Activated naive CD8-positive, alpha-beta T cell treated with anti-CD3 and anti-CD28 coated beads, Interleukin-2, amount 10 ng/mL, durations not matched to agents 7 days and 5 days (primary cell): ENCODE measurements around the gene FEV. TPM values are rescaled to one million over a fixed set of nuclear protein-coding genes. Genes with fewer than 3 reads are reported as not detected.

Experiments
- ATAC-seq: fragments of 150-1000 bp; cut with Tn5 transposase; one replicate; pipeline ENCODE4 v1.10.0; 2021; ENCODE audit warnings: low read depth, moderate library complexity
- POLR2A ChIA-PET: fragments of 350-600 bp; sonication (Branson Sonifier 250); formaldehyde crosslinking; loops from one replicate; lab custom pipeline; 2021; ENCODE audit warnings: antibody characterized with exemption; lab: Charles Lee
- DNase-seq: peaks from one replicate; pipeline ENCODE4 v3.0.0; 2021
- H3K27ac Mint-ChIP-seq: one replicate; pipeline ENCODE4 v1.8.0; 2022; ENCODE audit warnings: mild to moderate bottlenecking, mixed read lengths
- H3K27me3 Mint-ChIP-seq: one replicate; pipeline ENCODE4 v1.8.0; 2022; ENCODE audit warnings: mild to moderate bottlenecking, moderate library complexity, mixed read lengths
- H3K36me3 Mint-ChIP-seq: one replicate; pipeline ENCODE4 v1.8.0; 2021; ENCODE audit warnings: mild to moderate bottlenecking, mixed read lengths
- H3K4me1 Mint-ChIP-seq: one replicate; pipeline ENCODE4 v1.8.0; 2021; ENCODE audit warnings: mixed read lengths
- H3K4me3 Mint-ChIP-seq: one replicate; pipeline ENCODE4 v1.8.0; 2022; ENCODE audit warnings: mild to moderate bottlenecking, moderate library complexity, mixed read lengths
- H3K9me3 Mint-ChIP-seq: one replicate; pipeline ENCODE4 v1.8.0; 2021; ENCODE audit warnings: mixed read lengths
- total RNA-seq, 2 experiments: library from RNA; stranded (reverse); gene quantifications; one replicate each; pipeline ENCODE4 v1.2.3, GENCODE V29; 2021

Gene FEV
- total RNA-seq, 2 experiments from 2014 or later: not detected

DNA sequence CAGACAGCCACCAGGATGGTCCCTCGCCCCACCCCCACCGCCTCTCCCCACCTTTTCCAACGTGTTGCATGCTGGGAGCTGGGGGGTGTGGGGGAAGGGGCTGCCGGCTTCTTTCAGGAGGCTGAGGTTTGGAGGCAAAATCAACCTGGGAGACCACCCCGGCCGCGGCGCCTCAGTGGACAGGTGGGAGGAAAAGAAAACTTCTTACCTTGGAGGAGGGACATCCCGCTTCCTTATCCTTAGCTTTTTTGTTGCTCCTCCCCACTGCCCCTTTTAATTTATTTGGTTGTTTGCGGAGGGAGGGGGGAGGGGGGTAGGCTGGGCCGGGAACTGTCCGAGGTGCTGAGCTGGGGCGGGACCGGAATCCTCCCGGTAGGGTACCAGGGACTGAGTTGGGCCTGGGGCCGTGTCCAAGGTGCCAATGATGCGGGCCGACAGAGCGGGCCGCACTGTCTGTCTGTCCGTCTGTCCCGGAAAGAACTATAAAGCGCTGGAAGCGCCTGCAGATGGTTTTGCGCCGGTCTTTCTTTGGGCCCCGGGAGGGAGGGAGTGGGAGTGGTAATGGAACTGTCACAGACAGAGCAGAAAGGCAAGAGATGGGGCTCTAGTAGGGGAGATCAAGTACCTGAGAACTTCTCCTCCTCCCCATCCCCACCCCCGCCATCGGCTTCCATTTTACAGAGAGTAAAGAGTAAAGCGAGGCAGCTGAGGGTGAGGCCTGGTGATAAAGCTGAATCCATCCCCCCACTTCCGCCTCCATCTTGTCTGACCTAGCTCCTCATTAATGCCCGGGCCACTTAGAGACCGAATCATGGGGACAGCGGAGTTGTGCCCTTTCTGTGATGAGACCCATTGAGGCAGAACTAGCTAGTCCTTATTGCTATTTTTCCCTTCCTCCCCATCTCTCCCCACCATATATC is 23.1 kb downstream of the FEV start:
- H3K4me1 Mint-ChIP-seq: peaks cover 5% of the 10 kb centered on the region
- ATAC-seq: no peak
- H3K27me3 Mint-ChIP-seq: peaks cover 78% of the 10 kb centered on the region
- no peaks in the 10 kb centered on the region for H3K36me3 Mint-ChIP-seq
- DNase-seq: peak; percentile 59
- H3K9me3 Mint-ChIP-seq: no peaks in the 10 kb centered on the region
- H3K4me3 Mint-ChIP-seq: no peak overlapping the region
- no peak overlapping the region for H3K27ac Mint-ChIP-seq
- POLR2A ChIA-PET: no interaction called here

GRCh38 chr2:218961229-218961628 is 23.8 kb downstream of the FEV start:
- Mint-ChIP-seq H3K4me1 (peaks cover 5% of the 10 kb centered on the region), H3K27me3 (peaks cover 78% of the 10 kb centered on the region), H3K9me3 (no peaks in the 10 kb centered on the region), H3K27ac (peak overlapping the region; percentile 14), H3K36me3 (no peaks in the 10 kb centered on the region), H3K4me3 (peak overlapping the region; percentile 13)
- ATAC-seq (no peak), DNase-seq (no peak)
- POLR2A ChIA-PET: no interaction called here

DNA sequence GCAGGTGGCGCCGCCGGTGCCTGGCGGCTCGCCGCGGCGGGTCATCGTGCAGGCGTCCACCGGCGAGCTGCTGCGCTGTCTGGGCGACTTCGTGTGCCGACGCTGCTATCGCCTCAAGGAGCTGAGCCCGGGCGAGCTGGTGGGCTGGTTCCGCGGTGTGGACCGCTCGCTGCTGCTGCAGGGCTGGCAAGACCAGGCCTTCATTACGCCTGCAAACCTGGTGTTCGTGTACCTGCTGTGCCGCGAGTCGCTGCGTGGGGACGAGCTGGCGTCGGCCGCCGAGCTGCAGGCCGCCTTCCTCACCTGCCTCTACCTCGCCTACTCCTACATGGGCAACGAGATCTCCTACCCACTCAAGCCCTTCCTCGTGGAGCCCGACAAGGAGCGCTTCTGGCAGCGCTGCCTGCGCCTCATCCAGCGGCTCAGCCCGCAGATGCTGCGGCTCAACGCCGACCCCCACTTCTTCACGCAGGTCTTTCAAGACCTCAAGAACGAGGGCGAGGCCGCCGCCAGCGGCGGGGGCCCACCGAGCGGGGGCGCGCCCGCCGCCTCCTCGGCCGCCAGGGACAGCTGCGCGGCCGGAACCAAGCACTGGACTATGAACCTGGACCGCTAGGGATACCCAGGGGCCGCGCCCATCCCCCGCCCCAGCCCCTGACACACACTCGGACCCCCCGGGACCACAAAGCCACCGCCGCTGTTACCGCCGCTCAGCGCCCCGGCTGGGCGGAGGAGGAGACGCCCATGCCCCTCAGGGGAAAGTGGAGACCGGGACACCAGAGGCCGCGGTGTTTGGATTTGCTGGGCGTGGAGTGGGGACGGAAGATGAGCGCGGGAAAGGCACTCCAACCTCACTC is 24.4 kb downstream of the FEV start:
- Mint-ChIP-seq H3K4me1 (peaks cover 5% of the 10 kb centered on the region), H3K36me3 (no peaks in the 10 kb centered on the region), H3K9me3 (no peaks in the 10 kb centered on the region), H3K27me3 (peaks cover 75% of the 10 kb centered on the region), H3K27ac (no peak overlapping the region), H3K4me3 (peak overlapping the region; percentile 4)
- POLR2A ChIA-PET: no interaction called here
- DNase-seq (no peak), ATAC-seq (no peak)

- no peak overlapping the region for H3K4me3 Mint-ChIP-seq
- no peak overlapping the region for H3K27ac Mint-ChIP-seq
- no peaks in the 10 kb centered on the region for H3K36me3 Mint-ChIP-seq
- ATAC-seq (no peak), DNase-seq (no peak)
- POLR2A ChIA-PET: no interaction called here
- peaks cover 71% of the 10 kb centered on the region for H3K27me3 Mint-ChIP-seq
- H3K9me3 Mint-ChIP-seq: no peaks in the 10 kb centered on the region
- peaks cover 5% of the 10 kb centered on the region for H3K4me1 Mint-ChIP-seq
Observed at GRCh38 chr2:218959761-218960308, 25.1 kb downstream of the FEV start.

- Mint-ChIP-seq H3K36me3 (no peaks in the 10 kb centered on the region), H3K4me1 (peaks cover 5% of the 10 kb centered on the region), H3K9me3 (no peaks in the 10 kb centered on the region), H3K27me3 (peaks cover 70% of the 10 kb centered on the region), H3K27ac (no peak within 1 kb of the TSS), H3K4me3 (peak within 1 kb of the TSS; percentile 59)
- peak; percentile 91 for ATAC-seq
- DNase-seq: peak; percentile 76
- POLR2A ChIA-PET: no interaction called here
Observed at GRCh38 chr2:218959141-218959731, 25.7 kb downstream of the FEV start, which contains the start of gene CDK5R2. CDK5R2 (plus strand) TSS chr2:218959666; CDS start chr2:218959821, 155 bp downstream.

GRCh38 chr2:218958276-218958675 is 26.7 kb downstream of the FEV start:
- H3K27me3 Mint-ChIP-seq: peaks cover 60% of the 10 kb centered on the region
- no peak for DNase-seq
- no peak overlapping the region for H3K4me3 Mint-ChIP-seq
- no peak for ATAC-seq
- H3K9me3 Mint-ChIP-seq: no peaks in the 10 kb centered on the region
- no peaks in the 10 kb centered on the region for H3K36me3 Mint-ChIP-seq
- no peak overlapping the region for H3K27ac Mint-ChIP-seq
- peaks cover 5% of the 10 kb centered on the region for H3K4me1 Mint-ChIP-seq
- POLR2A ChIA-PET: no interaction called here

DNA sequence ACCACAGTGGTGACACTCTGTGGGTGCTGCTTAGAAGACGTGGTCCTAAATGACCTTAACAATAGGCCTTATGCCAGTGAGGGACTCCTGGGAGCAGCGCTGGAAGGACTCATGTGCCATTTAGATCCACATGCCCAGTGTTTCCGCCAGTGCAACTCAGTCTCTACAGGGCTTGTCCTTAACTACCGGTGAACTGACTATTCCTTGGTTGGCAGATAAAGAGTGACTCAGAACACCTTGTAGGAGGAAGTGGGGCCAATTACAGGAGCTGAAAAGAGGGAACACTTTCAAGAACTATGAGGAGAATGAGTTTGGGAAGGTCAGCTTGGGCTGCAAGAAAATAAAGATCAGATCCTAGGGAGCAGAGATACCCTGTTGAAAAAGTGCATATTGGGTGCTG is 27.3 kb downstream of the FEV start:
- Mint-ChIP-seq H3K4me3 (no peak overlapping the region), H3K9me3 (no peaks in the 10 kb centered on the region), H3K27me3 (peaks cover 56% of the 10 kb centered on the region), H3K27ac (no peak overlapping the region), H3K36me3 (no peaks in the 10 kb centered on the region), H3K4me1 (peaks cover 5% of the 10 kb centered on the region)
- POLR2A ChIA-PET: no interaction called here
- no peak for ATAC-seq
- DNase-seq: no peak

GRCh38 chr2:218956039-218956438 is 28.9 kb downstream of the FEV start:
- no peaks in the 10 kb centered on the region for H3K9me3 Mint-ChIP-seq
- ATAC-seq (no peak), DNase-seq (no peak)
- H3K36me3 Mint-ChIP-seq: no peaks in the 10 kb centered on the region
- POLR2A ChIA-PET: no interaction called here
- no peak overlapping the region for H3K4me3 Mint-ChIP-seq
- no peak overlapping the region for H3K27ac Mint-ChIP-seq
- H3K27me3 Mint-ChIP-seq: peaks cover 43% of the 10 kb centered on the region
- H3K4me1 Mint-ChIP-seq: peaks cover 3% of the 10 kb centered on the region

GRCh38 chr2:218954541-218955300 is 30.3 kb downstream of the FEV start:
- no peaks in the 10 kb centered on the region for H3K36me3 Mint-ChIP-seq
- no peaks in the 10 kb centered on the region for H3K9me3 Mint-ChIP-seq
- H3K4me1 Mint-ChIP-seq: peaks cover 2% of the 10 kb centered on the region
- no peak overlapping the region for H3K4me3 Mint-ChIP-seq
- no peak overlapping the region for H3K27ac Mint-ChIP-seq
- ATAC-seq (no peak), DNase-seq (no peak)
- H3K27me3 Mint-ChIP-seq: peaks cover 44% of the 10 kb centered on the region
- POLR2A ChIA-PET: no interaction called here

- Mint-ChIP-seq H3K9me3 (no peaks in the 10 kb centered on the region), H3K4me3 (no peak overlapping the region), H3K27ac (no peak overlapping the region), H3K4me1 (no peaks in the 10 kb centered on the region), H3K27me3 (peaks cover 42% of the 10 kb centered on the region), H3K36me3 (no peaks in the 10 kb centered on the region)
- POLR2A ChIA-PET: interaction anchor here (0.6 kb wide), 1 partner anchor 38 kb away, joined by 3 read pairs; no protein-coding TSS in a partner anchor
- ATAC-seq: no peak
- no peak for DNase-seq
Observed at GRCh38 chr2:218953366-218953954, 31.5 kb downstream of the FEV start.

DNA sequence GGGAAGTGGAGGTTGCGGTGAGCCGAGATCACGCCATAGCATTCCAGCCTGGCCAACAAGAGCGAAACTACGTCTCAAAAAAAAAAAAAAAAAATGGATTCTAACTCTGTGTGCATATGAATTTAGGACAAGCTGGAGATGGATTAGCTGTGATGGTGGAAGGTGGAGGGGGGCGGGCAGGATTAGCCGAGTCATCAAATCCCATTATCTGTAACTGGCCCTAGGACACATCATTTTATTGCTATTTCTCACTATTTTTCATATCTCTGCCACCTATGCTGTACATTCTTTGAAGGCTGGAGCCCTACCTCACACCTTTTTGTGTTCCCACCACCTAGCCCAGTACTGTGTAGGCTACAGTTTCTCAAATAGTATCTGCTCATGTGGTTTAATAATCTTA is 32.8 kb downstream of the FEV start:
- Mint-ChIP-seq H3K4me3 (no peak overlapping the region), H3K27ac (no peak overlapping the region), H3K4me1 (no peaks in the 10 kb centered on the region), H3K27me3 (peaks cover 34% of the 10 kb centered on the region), H3K9me3 (no peaks in the 10 kb centered on the region), H3K36me3 (no peaks in the 10 kb centered on the region)
- POLR2A ChIA-PET: no interaction called here
- DNase-seq: no peak
- no peak for ATAC-seq

- H3K4me3 Mint-ChIP-seq: no peak overlapping the region
- no peaks in the 10 kb centered on the region for H3K36me3 Mint-ChIP-seq
- H3K27ac Mint-ChIP-seq: no peak overlapping the region
- no peak for DNase-seq
- peaks cover 47% of the 10 kb centered on the region for H3K27me3 Mint-ChIP-seq
- POLR2A ChIA-PET: no interaction called here
- ATAC-seq: no peak
- peaks cover 1% of the 10 kb centered on the region for H3K9me3 Mint-ChIP-seq
- no peaks in the 10 kb centered on the region for H3K4me1 Mint-ChIP-seq
Observed at GRCh38 chr2:218946621-218947020, 38.4 kb downstream of the FEV start.
